ENCODE results near the gene MYF6.
A peak's percentile ranks its signal among the peaks of the same experiment; 100 is the strongest.

The MYF6 gene

GRCh38 chr12:80747800-80748199 is 40.4 kb downstream of the MYF6 start:
- no peak for TF ChIP-seq CTCF (IDR thresholded peaks at IDR 0.05; ENCODE audit: borderline replicate concordance, control extremely low read depth, extremely low read depth, insufficient read depth, missing control alignments)
- DNase-seq (ENCODE audit: low spot score) = no peak
- in situ Hi-C loops (cut with MboI; ENCODE audit: low sequenced_read_pairs, unreplicated experiment) = no loop called here

- in situ Hi-C loops (cut with MboI; ENCODE audit: low sequenced_read_pairs, unreplicated experiment) = no loop called here
- DNase-seq (ENCODE audit: low spot score) = no peak
These were observed 42.0 kb downstream of the MYF6 start for GRCh38 chr12:80749456-80749855.

GRCh38 chr12:80752464-80752863 is 45.0 kb downstream of the MYF6 start:
- in situ Hi-C loops (cut with MboI; ENCODE audit: low sequenced_read_pairs, unreplicated experiment) = loop anchor here (25.0 kb wide), 1 partner anchor 265 kb away; no protein-coding TSS in a partner anchor
- TF ChIP-seq CTCF (IDR thresholded peaks at IDR 0.05; ENCODE audit: borderline replicate concordance, control extremely low read depth, extremely low read depth, insufficient read depth, missing control alignments) = no peak
- no peak for DNase-seq (ENCODE audit: low spot score)

More at GRCh38 chr12:80749456-80749855, 42.0 kb downstream of the MYF6 start:
- TF ChIP-seq CTCF (IDR thresholded peaks at IDR 0.05; ENCODE audit: borderline replicate concordance, control extremely low read depth, extremely low read depth, insufficient read depth, missing control alignments) = no peak

GRCh38 chr12:80754274-80754673 is 46.8 kb downstream of the MYF6 start:
- in situ Hi-C loops (cut with MboI; ENCODE audit: low sequenced_read_pairs, unreplicated experiment) = loop anchor here (25.0 kb wide), 1 partner anchor 267 kb away; no protein-coding TSS in a partner anchor

GRCh38 chr12:80756875-80757274 is 49.4 kb downstream of the MYF6 start:
- TF ChIP-seq CTCF (IDR thresholded peaks at IDR 0.05; ENCODE audit: borderline replicate concordance, control extremely low read depth, extremely low read depth, insufficient read depth, missing control alignments) = no peak
- in situ Hi-C loops (cut with MboI; ENCODE audit: low sequenced_read_pairs, unreplicated experiment) = loop anchor here (25.0 kb wide), 1 partner anchor 270 kb away; no protein-coding TSS in a partner anchor
- peak; percentile 13 for DNase-seq (ENCODE audit: low spot score)

More at GRCh38 chr12:80754274-80754673, 46.8 kb downstream of the MYF6 start:
- DNase-seq (ENCODE audit: low spot score) = no peak
- no peak for TF ChIP-seq CTCF (IDR thresholded peaks at IDR 0.05; ENCODE audit: borderline replicate concordance, control extremely low read depth, extremely low read depth, insufficient read depth, missing control alignments)
